WTC11 (cell line): ENCODE data around the gene AK8. TPM values are rescaled to one million over a fixed set of nuclear protein-coding genes. Genes with fewer than 3 reads are reported as not detected.

ENCODE experiments used
- ATAC-seq: fragments of 200-7000 bp; cut with Tn5 transposase; 2 replicates; pipeline ENCODE4 v1.10.0; 2021; ENCODE audit warnings: mild to moderate bottlenecking, moderate library complexity
- CTCF ChIA-PET: fragments of 300-600 bp; sonication (Branson Sonifier 250); formaldehyde crosslinking; loops from one replicate; lab custom pipeline; 2021; ENCODE audit warnings: antibody characterized with exemption; lab: Charles Lee
- POLR2A ChIA-PET: fragments of 350-600 bp; sonication (Branson Sonifier 250); formaldehyde crosslinking; loops from one replicate; lab custom pipeline; 2021; ENCODE audit warnings: antibody characterized with exemption; lab: Charles Lee
- DNase-seq: peaks from one replicate; pipeline ENCODE4 v3.0.0; 2021; ENCODE audit warnings: low spot score
- H3K27ac Mint-ChIP-seq: 2 replicates; pipeline ENCODE4 v1.8.0; 2021; ENCODE audit warnings: mixed read lengths
- H3K27me3 Mint-ChIP-seq: 2 replicates; pipeline ENCODE4 v1.8.0; 2021; ENCODE audit warnings: low read depth, mild to moderate bottlenecking, moderate library complexity, mixed read lengths
- H3K36me3 Mint-ChIP-seq: 2 replicates; pipeline ENCODE4 v1.8.0; 2021; ENCODE audit warnings: mixed read lengths
- H3K4me1 Mint-ChIP-seq: 2 replicates; pipeline ENCODE4 v1.8.0; 2022; ENCODE audit warnings: mixed read lengths
- H3K4me3 Mint-ChIP-seq: 2 replicates; pipeline ENCODE4 v1.8.0; 2021; ENCODE audit warnings: mild to moderate bottlenecking, moderate library complexity, mixed read lengths
- H3K9me3 Mint-ChIP-seq: 2 replicates; pipeline ENCODE4 v1.8.0; 2021; ENCODE audit warnings: mixed read lengths
- CREB1 ChIP-seq: sonication (generic); formaldehyde crosslinking; IDR thresholded peaks from 2 replicates; pipeline ENCODE4 v1.8.0; 2023; ENCODE audit warnings: mild to moderate bottlenecking, missing genetic modification reagents
- CTCF ChIP-seq: fragments of 200-600 bp; IDR thresholded peaks from 2 replicates; pipeline ENCODE4 v1.8.0; 2022; ENCODE audit warnings: antibody characterized with exemption
- ETV6 ChIP-seq: sonication (generic); formaldehyde crosslinking; IDR thresholded peaks from 2 replicates; pipeline ENCODE4 v1.8.1; 2022; ENCODE audit warnings: mild to moderate bottlenecking, missing genetic modification reagents
- FOXJ3 ChIP-seq: sonication (generic); formaldehyde crosslinking; IDR thresholded peaks from 2 replicates; pipeline ENCODE4 v1.9.0; 2021; ENCODE audit warnings: missing genetic modification reagents, mild to moderate bottlenecking, borderline replicate concordance
- GABPB1 ChIP-seq: sonication (generic); formaldehyde crosslinking; IDR thresholded peaks from 2 replicates; pipeline ENCODE4 v1.8.1; 2023; ENCODE audit warnings: mild to moderate bottlenecking, missing genetic modification reagents
- JUN ChIP-seq: sonication (generic); formaldehyde crosslinking; IDR thresholded peaks from 2 replicates; pipeline ENCODE4 v1.8.0; 2023; ENCODE audit warnings: mild to moderate bottlenecking, missing genetic modification reagents
- MAX ChIP-seq: sonication (generic); formaldehyde crosslinking; IDR thresholded peaks from 2 replicates; pipeline ENCODE4 v1.8.0; 2022; ENCODE audit warnings: mild to moderate bottlenecking, missing genetic modification reagents
- MXD4 ChIP-seq: fragments of 250-450 bp; sonication (Bioruptor Pico); IDR thresholded peaks from 2 replicates; pipeline ENCODE4 v1.8.0; 2021; ENCODE audit warnings: mild to moderate bottlenecking, moderate library complexity, borderline replicate concordance
- NFYB ChIP-seq: sonication (generic); formaldehyde crosslinking; conservative IDR thresholded peaks from 2 replicates; pipeline ENCODE4 v1.8.0; 2022; ENCODE audit warnings: low read depth, missing genetic modification reagents
- NR2C2 ChIP-seq: sonication (generic); formaldehyde crosslinking; IDR thresholded peaks from 2 replicates; pipeline ENCODE4 v1.8.0; 2022; ENCODE audit warnings: mild to moderate bottlenecking, missing genetic modification reagents
- SP1 ChIP-seq: sonication (generic); formaldehyde crosslinking; conservative IDR thresholded peaks from 2 replicates; pipeline ENCODE4 v1.8.1; 2022; ENCODE audit warnings: missing genetic modification reagents
- TCF7 ChIP-seq: sonication (generic); formaldehyde crosslinking; IDR thresholded peaks from 2 replicates; pipeline ENCODE4 v1.8.0; 2022; ENCODE audit warnings: mild to moderate bottlenecking, low read depth, missing genetic modification reagents, moderate library complexity
- USF1 ChIP-seq: sonication (generic); formaldehyde crosslinking; IDR thresholded peaks from 2 replicates; pipeline ENCODE4 v1.8.0; 2022; ENCODE audit warnings: mild to moderate bottlenecking, missing genetic modification reagents
- ZNF121 ChIP-seq: sonication (generic); formaldehyde crosslinking; IDR thresholded peaks from 2 replicates; pipeline ENCODE4 v1.8.0; 2023; ENCODE audit warnings: missing genetic modification reagents
- ZNF138 ChIP-seq: sonication (generic); formaldehyde crosslinking; conservative IDR thresholded peaks from 2 replicates; pipeline ENCODE4 v1.8.1; 2022; ENCODE audit warnings: mild to moderate bottlenecking, moderate library complexity, missing genetic modification reagents
- ZNF317 ChIP-seq: sonication (generic); formaldehyde crosslinking; IDR thresholded peaks from 2 replicates; pipeline ENCODE4 v1.8.1; 2023; ENCODE audit warnings: low read depth, mild to moderate bottlenecking, moderate library complexity, missing genetic modification reagents, borderline replicate concordance
- ZNF396 ChIP-seq: fragments of 250-450 bp; sonication (Bioruptor Pico); IDR thresholded peaks from 2 replicates; pipeline ENCODE4 v1.8.0; 2021; ENCODE audit warnings: mild to moderate bottlenecking, moderate library complexity, borderline replicate concordance
- ZNF416 ChIP-seq: fragments of 250-450 bp; sonication (Bioruptor Pico); IDR thresholded peaks from 2 replicates; pipeline ENCODE4 v1.9.0; 2021; ENCODE audit warnings: mild to moderate bottlenecking, inconsistent platforms
- total RNA-seq: library from RNA; stranded (reverse); gene quantifications from 3 replicates; pipeline ENCODE4 v1.2.3, GENCODE V29; 2021
- TF ChIP-seq, protein P1 (sequence below): sonication (generic); formaldehyde crosslinking; IDR thresholded peaks from 2 replicates; pipeline ENCODE4 v1.8.0; 2023; ENCODE audit warnings: mild to moderate bottlenecking, missing genetic modification reagents
- TF ChIP-seq, protein P2 (sequence below): fragments of 250-450 bp; sonication (Bioruptor Pico); IDR thresholded peaks from 2 replicates; pipeline ENCODE4 v1.9.0; 2021; ENCODE audit warnings: mild to moderate bottlenecking
- TF ChIP-seq, protein P3 (sequence below): sonication (generic); formaldehyde crosslinking; IDR thresholded peaks from 2 replicates; pipeline ENCODE4 v1.8.0; 2022; ENCODE audit warnings: mild to moderate bottlenecking, missing genetic modification reagents
- TF ChIP-seq, protein P4 (sequence below): fragments of 250-450 bp; sonication (Bioruptor Pico); conservative IDR thresholded peaks from 2 replicates; pipeline ENCODE4 v1.9.0; 2021; ENCODE audit warnings: mild to moderate bottlenecking
- TF ChIP-seq, protein P5 (sequence below): sonication (generic); formaldehyde crosslinking; IDR thresholded peaks from 2 replicates; pipeline ENCODE4 v1.8.1; 2023; ENCODE audit warnings: mild to moderate bottlenecking, missing genetic modification reagents, moderate library complexity
- TF ChIP-seq, protein P6 (sequence below): sonication (generic); formaldehyde crosslinking; IDR thresholded peaks from 2 replicates; pipeline ENCODE4 v1.8.1; 2023; ENCODE audit warnings: mild to moderate bottlenecking, missing genetic modification reagents

AK8 gene
- total RNA-seq, 1 experiment from 2014 or later, result 0.48 TPM

DNA sequence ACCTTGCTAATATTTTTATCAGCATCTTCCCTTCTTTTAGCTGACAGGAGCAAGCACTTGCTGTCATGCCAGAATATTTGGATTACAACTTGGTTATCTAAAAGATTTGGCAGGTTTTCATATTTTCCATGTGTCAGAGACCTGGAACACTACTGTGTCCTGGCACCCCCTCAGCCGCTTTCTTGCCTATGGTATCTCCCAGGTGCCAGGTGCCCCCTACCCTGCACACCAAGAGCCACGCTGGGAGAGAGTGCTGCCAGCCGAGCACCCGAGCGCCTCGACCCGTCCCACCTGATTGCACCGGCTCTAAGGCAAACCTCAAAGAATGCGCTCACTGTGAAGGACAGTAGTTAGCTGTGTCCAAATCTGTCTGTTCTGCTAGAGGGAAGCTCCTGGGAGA lies 123.0 kb downstream of the AK8 start:
- Mint-ChIP-seq H3K4me1 (peaks cover 25% of the 10 kb centered on the region), H3K9me3 (no peaks in the 10 kb centered on the region), H3K4me3 (no peak overlapping the region), H3K36me3 (no peaks in the 10 kb centered on the region), H3K27ac (no peak overlapping the region), H3K27me3 (no peaks in the 10 kb centered on the region)
- TF ChIP-seq NR2C2 (CRISPR knock-in tag), result no peak
- TF ChIP-seq, protein P1, sequence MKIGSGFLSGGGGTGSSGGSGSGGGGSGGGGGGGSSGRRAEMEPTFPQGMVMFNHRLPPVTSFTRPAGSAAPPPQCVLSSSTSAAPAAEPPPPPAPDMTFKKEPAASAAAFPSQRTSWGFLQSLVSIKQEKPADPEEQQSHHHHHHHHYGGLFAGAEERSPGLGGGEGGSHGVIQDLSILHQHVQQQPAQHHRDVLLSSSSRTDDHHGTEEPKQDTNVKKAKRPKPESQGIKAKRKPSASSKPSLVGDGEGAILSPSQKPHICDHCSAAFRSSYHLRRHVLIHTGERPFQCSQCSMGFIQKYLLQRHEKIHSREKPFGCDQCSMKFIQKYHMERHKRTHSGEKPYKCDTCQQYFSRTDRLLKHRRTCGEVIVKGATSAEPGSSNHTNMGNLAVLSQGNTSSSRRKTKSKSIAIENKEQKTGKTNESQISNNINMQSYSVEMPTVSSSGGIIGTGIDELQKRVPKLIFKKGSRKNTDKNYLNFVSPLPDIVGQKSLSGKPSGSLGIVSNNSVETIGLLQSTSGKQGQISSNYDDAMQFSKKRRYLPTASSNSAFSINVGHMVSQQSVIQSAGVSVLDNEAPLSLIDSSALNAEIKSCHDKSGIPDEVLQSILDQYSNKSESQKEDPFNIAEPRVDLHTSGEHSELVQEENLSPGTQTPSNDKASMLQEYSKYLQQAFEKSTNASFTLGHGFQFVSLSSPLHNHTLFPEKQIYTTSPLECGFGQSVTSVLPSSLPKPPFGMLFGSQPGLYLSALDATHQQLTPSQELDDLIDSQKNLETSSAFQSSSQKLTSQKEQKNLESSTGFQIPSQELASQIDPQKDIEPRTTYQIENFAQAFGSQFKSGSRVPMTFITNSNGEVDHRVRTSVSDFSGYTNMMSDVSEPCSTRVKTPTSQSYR (CRISPR knock-in tag), result no peak
- no peak for TF ChIP-seq ZNF138
- TF ChIP-seq USF1 (CRISPR knock-in tag), result no peak
- no peak for TF ChIP-seq FOXJ3 (CRISPR knock-in tag)
- no peak for TF ChIP-seq NFYB (CRISPR knock-in tag)
- no peak for TF ChIP-seq ETV6 (CRISPR knock-in tag)
- TF ChIP-seq CREB1 (CRISPR knock-in tag), result no peak
- no peak for TF ChIP-seq JUN (CRISPR knock-in tag)
- TF ChIP-seq SP1 (CRISPR knock-in tag), result no peak
- no peak for TF ChIP-seq MAX (CRISPR knock-in tag)
- no peak for TF ChIP-seq ZNF416
- TF ChIP-seq, protein P2, sequence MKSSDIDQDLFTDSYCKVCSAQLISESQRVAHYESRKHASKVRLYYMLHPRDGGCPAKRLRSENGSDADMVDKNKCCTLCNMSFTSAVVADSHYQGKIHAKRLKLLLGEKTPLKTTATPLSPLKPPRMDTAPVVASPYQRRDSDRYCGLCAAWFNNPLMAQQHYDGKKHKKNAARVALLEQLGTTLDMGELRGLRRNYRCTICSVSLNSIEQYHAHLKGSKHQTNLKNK (CRISPR knock-in tag), result no peak
- no peak for TF ChIP-seq ZNF121 (CRISPR knock-in tag)
- ChIA-PET CTCF (no interaction called here), POLR2A (no interaction called here)
- no peak for ATAC-seq
- DNase-seq, result no peak

GRCh38 chr9:132754236-132754635 lies 123.8 kb downstream of the AK8 start:
- Mint-ChIP-seq H3K27ac (no peak overlapping the region), H3K4me1 (peaks cover 25% of the 10 kb centered on the region), H3K27me3 (no peaks in the 10 kb centered on the region), H3K36me3 (no peaks in the 10 kb centered on the region), H3K9me3 (no peaks in the 10 kb centered on the region), H3K4me3 (no peak overlapping the region)
- no peak for ATAC-seq
- DNase-seq, result no peak
- ChIA-PET POLR2A (no interaction called here), CTCF (no interaction called here)
- TF ChIP-seq CTCF, result no peak
- TF ChIP-seq MXD4 (CRISPR knock-in tag), result no peak
- TF ChIP-seq, protein P3, sequence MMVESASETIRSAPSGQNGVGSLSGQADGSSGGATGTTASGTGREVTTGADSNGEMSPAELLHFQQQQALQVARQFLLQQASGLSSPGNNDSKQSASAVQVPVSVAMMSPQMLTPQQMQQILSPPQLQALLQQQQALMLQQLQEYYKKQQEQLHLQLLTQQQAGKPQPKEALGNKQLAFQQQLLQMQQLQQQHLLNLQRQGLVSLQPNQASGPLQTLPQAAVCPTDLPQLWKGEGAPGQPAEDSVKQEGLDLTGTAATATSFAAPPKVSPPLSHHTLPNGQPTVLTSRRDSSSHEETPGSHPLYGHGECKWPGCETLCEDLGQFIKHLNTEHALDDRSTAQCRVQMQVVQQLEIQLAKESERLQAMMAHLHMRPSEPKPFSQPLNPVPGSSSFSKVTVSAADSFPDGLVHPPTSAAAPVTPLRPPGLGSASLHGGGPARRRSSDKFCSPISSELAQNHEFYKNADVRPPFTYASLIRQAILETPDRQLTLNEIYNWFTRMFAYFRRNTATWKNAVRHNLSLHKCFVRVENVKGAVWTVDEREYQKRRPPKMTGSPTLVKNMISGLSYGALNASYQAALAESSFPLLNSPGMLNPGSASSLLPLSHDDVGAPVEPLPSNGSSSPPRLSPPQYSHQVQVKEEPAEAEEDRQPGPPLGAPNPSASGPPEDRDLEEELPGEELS, result no peak
- no peak for TF ChIP-seq GABPB1
- no peak for TF ChIP-seq ZNF317 (CRISPR knock-in tag)
- TF ChIP-seq, protein P4, sequence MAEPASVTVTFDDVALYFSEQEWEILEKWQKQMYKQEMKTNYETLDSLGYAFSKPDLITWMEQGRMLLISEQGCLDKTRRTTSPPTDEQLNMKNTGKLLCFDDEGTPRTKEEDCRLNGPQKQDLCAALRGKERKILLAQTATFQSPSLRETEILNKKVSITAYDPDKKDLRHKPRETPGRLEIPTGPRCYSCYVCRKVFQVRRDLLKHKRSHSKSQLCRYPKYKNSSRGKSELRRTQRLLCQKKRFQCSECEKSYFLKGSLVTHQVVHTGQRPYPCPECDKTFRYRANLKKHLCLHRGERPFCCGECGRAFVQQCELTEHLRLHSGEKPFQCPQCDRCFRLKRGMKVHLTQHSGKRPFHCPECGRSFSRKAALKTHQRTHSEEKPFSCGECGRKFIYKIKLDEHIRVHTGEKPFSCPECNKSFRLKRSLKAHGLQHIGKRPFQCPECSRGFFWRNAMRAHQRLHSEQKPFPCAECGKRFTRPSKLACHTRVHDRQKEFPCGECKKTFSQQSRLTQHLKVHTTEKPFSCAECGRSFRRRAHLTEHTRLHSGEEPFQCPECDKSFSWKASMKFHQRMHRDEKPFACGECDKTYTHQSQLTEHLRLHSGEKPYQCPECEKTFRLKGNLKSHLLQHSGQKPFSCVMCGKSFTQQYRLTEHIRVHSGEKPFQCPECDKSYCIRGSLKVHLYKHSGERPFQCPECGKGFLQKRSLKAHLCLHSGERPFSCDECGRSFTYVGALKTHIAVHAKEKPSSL, result no peak
- TF ChIP-seq ZNF396 (CRISPR knock-in tag), result no peak
- no peak for TF ChIP-seq ETV6 (CRISPR knock-in tag)
- TF ChIP-seq, protein P5, sequence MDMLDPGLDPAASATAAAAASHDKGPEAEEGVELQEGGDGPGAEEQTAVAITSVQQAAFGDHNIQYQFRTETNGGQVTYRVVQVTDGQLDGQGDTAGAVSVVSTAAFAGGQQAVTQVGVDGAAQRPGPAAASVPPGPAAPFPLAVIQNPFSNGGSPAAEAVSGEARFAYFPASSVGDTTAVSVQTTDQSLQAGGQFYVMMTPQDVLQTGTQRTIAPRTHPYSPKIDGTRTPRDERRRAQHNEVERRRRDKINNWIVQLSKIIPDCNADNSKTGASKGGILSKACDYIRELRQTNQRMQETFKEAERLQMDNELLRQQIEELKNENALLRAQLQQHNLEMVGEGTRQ (CRISPR knock-in tag), result no peak
- no peak for TF ChIP-seq JUN (CRISPR knock-in tag)
- TF ChIP-seq TCF7 (CRISPR knock-in tag), result no peak
- TF ChIP-seq, protein P6, sequence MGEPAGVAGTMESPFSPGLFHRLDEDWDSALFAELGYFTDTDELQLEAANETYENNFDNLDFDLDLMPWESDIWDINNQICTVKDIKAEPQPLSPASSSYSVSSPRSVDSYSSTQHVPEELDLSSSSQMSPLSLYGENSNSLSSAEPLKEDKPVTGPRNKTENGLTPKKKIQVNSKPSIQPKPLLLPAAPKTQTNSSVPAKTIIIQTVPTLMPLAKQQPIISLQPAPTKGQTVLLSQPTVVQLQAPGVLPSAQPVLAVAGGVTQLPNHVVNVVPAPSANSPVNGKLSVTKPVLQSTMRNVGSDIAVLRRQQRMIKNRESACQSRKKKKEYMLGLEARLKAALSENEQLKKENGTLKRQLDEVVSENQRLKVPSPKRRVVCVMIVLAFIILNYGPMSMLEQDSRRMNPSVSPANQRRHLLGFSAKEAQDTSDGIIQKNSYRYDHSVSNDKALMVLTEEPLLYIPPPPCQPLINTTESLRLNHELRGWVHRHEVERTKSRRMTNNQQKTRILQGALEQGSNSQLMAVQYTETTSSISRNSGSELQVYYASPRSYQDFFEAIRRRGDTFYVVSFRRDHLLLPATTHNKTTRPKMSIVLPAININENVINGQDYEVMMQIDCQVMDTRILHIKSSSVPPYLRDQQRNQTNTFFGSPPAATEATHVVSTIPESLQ (CRISPR knock-in tag), result no peak
